GM23338 (cell line): ENCODE results near the gene OR5L1. TPM values are rescaled to one million over a fixed set of nuclear protein-coding genes. Genes with fewer than 3 reads are reported as not detected.

Source experiments
- ATAC-seq: fragments of 200-7000 bp; cut with Tn5 transposase; 3 replicates; pipeline ENCODE4 v1.9.1; 2020
- DNase-seq: peaks from one replicate; pipeline ENCODE4 v3.0.0-alpha.2; 2015; ENCODE audit warnings: low spot score
- H2AFZ ChIP-seq: fragments of 200-600 bp; sonication (generic); 2 replicates; pipeline ENCODE4 v1.8.0; 2016; ENCODE audit warnings: antibody characterized with exemption, mild to moderate bottlenecking, moderate library complexity
- H3F3A ChIP-seq: fragments of 200-600 bp; sonication (generic); replicated peaks from 2 replicates; pipeline ENCODE4 v1.8.0; 2017; ENCODE audit warnings: antibody characterized with exemption, mixed run types, low read depth
- H3K27ac ChIP-seq: fragments of 200-600 bp; sonication (generic); 2 replicates; pipeline ENCODE4 v1.6.1; 2016; ENCODE audit warnings: low read depth
- H3K27me3 ChIP-seq: fragments of 200-600 bp; sonication (generic); 2 replicates; pipeline ENCODE4 v1.8.0; 2016; ENCODE audit warnings: mild to moderate bottlenecking, mixed run types, moderate library complexity; ENCODE audit not compliant: insufficient read depth
- H3K36me3 ChIP-seq: fragments of 200-600 bp; sonication (generic); 2 replicates; pipeline ENCODE4 v1.8.0; 2016; ENCODE audit warnings: mild to moderate bottlenecking; ENCODE audit not compliant: insufficient read depth
- H3K4me1 ChIP-seq: fragments of 200-600 bp; sonication (generic); 2 replicates; pipeline ENCODE4 v1.8.0; 2016; ENCODE audit warnings: mild to moderate bottlenecking, moderate library complexity; ENCODE audit not compliant: insufficient read depth
- H3K4me2 ChIP-seq: fragments of 200-600 bp; sonication (generic); 2 replicates; pipeline ENCODE4 v1.7.1; 2017; ENCODE audit warnings: mixed run types
- H3K4me3 ChIP-seq: fragments of 200-600 bp; sonication (generic); 2 replicates; pipeline ENCODE4 v1.6.1; 2016; ENCODE audit warnings: mixed run types
- H3K79me2 ChIP-seq: fragments of 200-600 bp; sonication (generic); replicated peaks from 2 replicates; pipeline ENCODE4 v1.8.0; 2017; ENCODE audit warnings: mild to moderate bottlenecking; ENCODE audit not compliant: insufficient read depth
- H3K9me2 ChIP-seq: fragments of 200-600 bp; sonication (generic); 2 replicates; pipeline ENCODE4 v1.8.0; 2017; ENCODE audit not compliant: insufficient read depth
- H4K20me1 ChIP-seq: fragments of 200-600 bp; sonication (generic); replicated peaks from 2 replicates; pipeline ENCODE4 v1.8.0; 2017; ENCODE audit warnings: mild to moderate bottlenecking; ENCODE audit not compliant: insufficient read depth
- H3K27ac Mint-ChIP-seq: 2 replicates; pipeline ENCODE4 v1.8.0; 2020; ENCODE audit warnings: inconsistent platforms, mild to moderate bottlenecking, moderate library complexity, mixed read lengths
- H3K27me3 Mint-ChIP-seq: 3 replicates; pipeline ENCODE4 v1.8.0; 2022; ENCODE audit warnings: low read depth, mild to moderate bottlenecking, moderate library complexity, mixed read lengths, inconsistent platforms; ENCODE audit not compliant: insufficient read depth, poor library complexity
- H3K36me3 Mint-ChIP-seq: 3 replicates; pipeline ENCODE4 v1.8.0; 2021; ENCODE audit warnings: low read depth, mild to moderate bottlenecking, inconsistent platforms, moderate library complexity, mixed read lengths
- H3K4me1 Mint-ChIP-seq: 3 replicates; pipeline ENCODE4 v1.8.0; 2020; ENCODE audit warnings: mild to moderate bottlenecking, inconsistent platforms, mixed read lengths
- H3K4me3 Mint-ChIP-seq: 3 replicates; pipeline ENCODE4 v1.8.0; 2021; ENCODE audit warnings: moderate library complexity, mild to moderate bottlenecking, inconsistent platforms, mixed read lengths
- H3K9me3 Mint-ChIP-seq: 3 replicates; pipeline ENCODE4 v1.8.0; 2020; ENCODE audit warnings: moderate library complexity, mild to moderate bottlenecking, inconsistent platforms, mixed read lengths
- CREB1 ChIP-seq: fragments of 250-450 bp; sonication (Bioruptor Pico); IDR thresholded peaks from 2 replicates; pipeline ENCODE4 v1.5.0; 2020; ENCODE audit warnings: low read depth, mild to moderate bottlenecking, moderate library complexity
- CTCF ChIP-seq, 2 experiments: fragments of 200-600 bp in 1 of 2; sonication (generic) in 1 of 2; conservative IDR thresholded peaks; 2 replicates each; pipeline versions ENCODE4 v1.5.1 to v1.6.1; 2016 to 2017; ENCODE audit warnings: antibody characterized with exemption in 2 of 2, low read depth in 2 of 2, mild to moderate bottlenecking in 2 of 2, moderate library complexity in 1 of 2
- ETS1 ChIP-seq: IDR thresholded peaks from 2 replicates; pipeline ENCODE4 v1.6.1; 2016; ENCODE audit warnings: antibody characterized with exemption
- EZH2 ChIP-seq: fragments of 200-600 bp; sonication (generic); IDR thresholded peaks from one replicate; pipeline ENCODE4 v1.8.0; 2017; ENCODE audit warnings: antibody characterized with exemption, mild to moderate bottlenecking, low read depth; ENCODE audit not compliant: unreplicated experiment
- JUNB ChIP-seq: IDR thresholded peaks from one replicate; pipeline ENCODE4 v1.6.1; 2016; ENCODE audit warnings: antibody characterized with exemption; ENCODE audit not compliant: unreplicated experiment
- POLR2AphosphoS5 ChIP-seq: IDR thresholded peaks from 2 replicates; pipeline ENCODE4 v1.6.1; 2016; ENCODE audit warnings: antibody characterized with exemption, low read depth
- REST ChIP-seq: IDR thresholded peaks from one replicate; pipeline ENCODE4 v1.6.1; 2018; ENCODE audit warnings: antibody characterized with exemption; ENCODE audit not compliant: unreplicated experiment
- STAT1 ChIP-seq: IDR thresholded peaks from one replicate; pipeline ENCODE4 v1.6.1; 2016; ENCODE audit warnings: antibody characterized with exemption; ENCODE audit not compliant: unreplicated experiment
- ZNF331 ChIP-seq: fragments of 250-450 bp; sonication (Bioruptor Pico); IDR thresholded peaks from 2 replicates; pipeline ENCODE4 v1.5.0; 2020; ENCODE audit warnings: low read depth, mild to moderate bottlenecking, moderate library complexity
- ZNF462 ChIP-seq: fragments of 250-450 bp; sonication (Bioruptor Pico); IDR thresholded peaks from 2 replicates; pipeline ENCODE4 v1.5.0; 2020; ENCODE audit warnings: mild to moderate bottlenecking, moderate library complexity
- polyA plus RNA-seq: library from polyadenylated mRNA; unstranded; fragments of >200 nt; fragmentation: Nextera tagmentation; extraction: Ambion mirVana; gene quantifications from 2 replicates; pipeline ENCODE4 v1.2.1, GENCODE V29; 2016
- total RNA-seq: library from RNA; depleted of rRNA; stranded (reverse); fragments of >200 nt; shearing (Covaris generic); gene quantifications from 2 replicates; pipeline ENCODE4 v1.2.3, GENCODE V29; 2014

OR5L1 gene
- total and polyA plus RNA-seq, 2 experiments from 2014 or later = not detected

GRCh38 chr11:55854704-55855103 is 43.5 kb downstream of the OR5L1 start:
- peaks cover 20% of the 10 kb centered on the region; the same call in 2 of the 3 replicates for H3K36me3 Mint-ChIP-seq
- H3K4me1 ChIP-seq = no peaks in the 10 kb centered on the region
- 0 out of 2 replicates have a peak, but pooled peaks cover 2% of the 10 kb centered on the region for H3K36me3 ChIP-seq
- H3K9me2 ChIP-seq = no peaks in the 10 kb centered on the region
- TF ChIP-seq EZH2 (no peak), REST (no peak), STAT1 (no peak), CREB1 (CRISPR knock-in tag) (no peak), JUNB (no peak), ZNF462 (no peak), CTCF (conservative IDR thresholded peaks at IDR 0.05; ENCODE audit: low read depth in 2 of 2) (no peak), ZNF331 (CRISPR knock-in tag) (no peak), POLR2AphosphoS5 (no peak), ETS1 (no peak)
- H3K4me3 Mint-ChIP-seq = no peak overlapping the region
- no peak overlapping the region for H3K27ac Mint-ChIP-seq
- peaks cover 87% of the 10 kb centered on the region for H3K9me3 Mint-ChIP-seq
- H2AFZ ChIP-seq = no peak overlapping the region
- H3K27me3 Mint-ChIP-seq = no peaks in the 10 kb centered on the region
- no peak overlapping the region for H3K4me3 ChIP-seq
- no peaks in the 10 kb centered on the region for H3K79me2 ChIP-seq
- no peak overlapping the region for H3K27ac ChIP-seq
- H4K20me1 ChIP-seq = no peaks in the 10 kb centered on the region
- no peaks in the 10 kb centered on the region for H3F3A ChIP-seq
- H3K4me2 ChIP-seq = no peak overlapping the region
- ATAC-seq (no peak), DNase-seq (no peak)
- no peaks in the 10 kb centered on the region for H3K27me3 ChIP-seq
- no peaks in the 10 kb centered on the region for H3K4me1 Mint-ChIP-seq
